GM04503 (cell line): ENCODE results near the gene UTP3.
"Not testable (repeated sequence)": the region's sequence is repeated elsewhere in the genome, so short reads cannot be mapped to it uniquely, and the experiment has no call there.

Experiments used
- DNase-seq: peaks from one replicate; pipeline ENCODE4 v3.0.0-alpha.2; 2012; ENCODE audit warnings: low read depth

The UTP3 gene

DNA sequence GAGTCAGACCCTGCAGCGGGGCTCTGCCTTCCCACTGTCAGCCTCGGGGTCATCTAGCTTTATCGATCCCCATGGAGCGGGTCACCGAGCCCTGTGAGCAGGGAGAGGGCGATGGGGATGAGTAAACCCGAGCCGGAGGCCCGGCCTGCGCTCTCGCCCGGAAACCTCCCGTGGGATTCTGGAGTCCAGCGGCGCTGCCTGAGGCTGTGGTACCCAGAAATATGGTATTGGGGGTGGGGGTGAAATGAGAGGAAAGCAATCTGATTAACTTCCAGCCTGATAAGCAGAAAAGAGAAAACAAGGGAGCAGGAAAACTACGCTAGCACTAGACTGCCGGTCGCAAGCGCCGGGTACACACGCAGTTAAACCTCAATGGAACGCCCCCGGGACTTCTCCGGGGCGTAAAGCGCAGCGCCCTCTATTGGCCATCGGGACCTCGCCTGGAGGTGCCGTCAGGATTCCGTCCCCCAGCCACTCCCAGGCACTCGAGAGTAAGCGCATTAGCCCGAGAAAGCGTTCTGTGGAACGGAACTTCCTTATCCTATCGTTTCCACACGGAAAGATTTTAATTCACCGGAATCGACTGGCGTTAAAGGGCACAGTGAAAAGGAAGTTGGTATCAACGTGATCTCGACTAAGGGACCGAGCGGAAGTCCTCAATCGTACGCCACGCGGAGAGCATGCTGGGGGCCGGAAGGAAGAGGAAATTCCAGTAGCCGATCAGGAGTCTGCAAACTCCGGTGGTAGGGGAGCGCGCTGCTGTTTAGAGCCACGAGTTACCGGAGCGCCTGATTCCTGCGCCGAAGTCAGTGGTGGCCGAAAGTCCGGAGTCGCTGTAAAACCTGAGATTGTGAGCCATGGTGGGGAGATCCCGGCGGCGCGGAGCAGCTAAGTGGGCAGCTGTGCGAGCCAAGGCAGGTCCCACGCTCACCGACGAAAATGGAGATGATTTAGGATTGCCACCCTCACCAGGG is at the start of gene UTP3:
Gene UTP3, plus strand, starts transcription at position 712 of the 974 bp plus-strand sequence. Its CDS starts 146 bp downstream, at position 858.
- peak; percentile 99 for DNase-seq

DNA sequence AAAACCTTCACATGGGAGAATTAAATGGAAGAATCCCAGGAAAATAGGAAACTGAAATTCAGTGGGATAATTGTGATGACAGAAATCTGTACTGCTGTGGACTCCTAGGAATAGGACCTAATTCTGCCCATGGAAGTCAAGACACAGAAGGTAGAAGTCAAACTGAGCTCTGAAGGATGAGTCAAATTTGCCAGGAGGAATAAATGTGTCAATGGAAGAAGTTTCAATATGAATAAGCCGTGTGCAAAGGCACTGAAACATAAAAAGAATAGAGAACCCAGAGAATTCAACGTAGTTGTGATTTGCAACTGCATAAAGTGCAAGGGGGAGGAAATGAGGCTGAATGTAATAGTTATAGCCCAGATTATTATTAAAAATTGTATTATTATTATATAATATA is 48.1 kb upstream of the UTP3 start:
- DNase-seq = no peak

DNA sequence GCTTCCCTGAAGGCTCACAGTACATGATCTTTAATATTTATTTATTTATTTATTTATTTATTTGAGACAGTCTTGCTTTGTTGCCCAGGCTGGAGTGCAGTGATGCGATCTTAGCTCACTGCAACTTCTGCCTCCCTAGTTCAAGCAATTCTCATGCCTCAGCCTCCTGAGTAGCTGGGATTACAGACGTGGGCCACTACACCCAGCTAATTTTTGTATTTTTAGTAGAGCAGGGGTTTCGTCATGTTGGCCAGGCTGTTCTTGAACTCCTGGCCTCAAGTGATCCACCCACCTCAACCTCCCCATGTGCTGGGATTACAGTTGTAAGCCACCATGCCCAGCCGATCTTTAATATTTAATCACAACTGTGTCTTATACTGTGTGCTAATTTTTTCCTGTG is 37.6 kb upstream of the UTP3 start:
- not testable (repeated sequence) for DNase-seq

GRCh38 chr4:70651864-70652506 is 36.3 kb upstream of the UTP3 start:
- no peak for DNase-seq

- DNase-seq = no peak
Measured at GRCh38 chr4:70654605-70655011, 33.7 kb upstream of the UTP3 start.

GRCh38 chr4:70657326-70657725 is 31.0 kb upstream of the UTP3 start:
- no peak for DNase-seq

- DNase-seq = no peak
Measured at GRCh38 chr4:70658418-70658817, 29.9 kb upstream of the UTP3 start.

- no peak for DNase-seq
Measured at GRCh38 chr4:70660106-70660505, 28.2 kb upstream of the UTP3 start.

GRCh38 chr4:70661309-70661922 is 26.9 kb upstream of the UTP3 start:
- not testable (repeated sequence) for DNase-seq

- DNase-seq = no peak
Measured at GRCh38 chr4:70666369-70666768, 22.0 kb upstream of the UTP3 start, which contains the start of gene JCHAIN. Gene JCHAIN, minus strand, starts transcription at chr4:70666508. Its CDS starts 18 bp downstream, at chr4:70666490.

DNA sequence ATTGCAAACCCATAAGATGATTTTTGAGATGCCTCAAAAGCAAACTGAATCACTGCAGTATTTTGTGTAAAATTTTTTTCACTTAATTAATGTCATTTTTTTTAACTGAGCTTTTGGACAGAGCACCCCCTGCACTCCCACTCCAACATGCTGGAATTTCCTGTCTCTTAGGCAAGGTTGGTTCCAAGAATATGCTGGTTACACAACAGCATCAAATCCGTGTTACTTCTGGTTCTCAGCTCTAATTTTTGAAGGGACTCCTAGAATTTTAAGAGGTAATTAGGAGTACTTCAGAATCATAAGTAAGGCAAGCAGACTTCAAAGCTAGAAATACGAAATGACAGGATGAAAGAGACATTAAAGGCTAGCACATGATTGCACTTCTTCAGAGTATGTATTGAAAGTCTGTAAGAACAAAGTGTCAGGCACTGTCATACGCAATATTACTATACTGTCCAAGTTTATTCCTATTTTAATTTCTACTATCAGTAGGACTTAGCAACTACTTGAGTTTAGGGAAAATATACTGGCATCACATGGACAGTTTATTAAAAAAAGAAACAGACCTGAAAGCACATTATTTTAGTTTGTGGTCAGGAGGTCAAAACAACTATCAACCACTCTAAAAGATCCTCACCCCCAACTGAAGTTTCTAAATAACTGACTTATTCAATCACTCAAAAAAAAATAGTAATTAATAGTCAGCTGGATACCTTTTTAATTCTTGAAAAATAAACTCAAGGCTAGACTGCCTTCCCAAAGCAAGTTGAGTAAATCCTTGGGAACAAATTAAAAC is 20.4 kb upstream of the UTP3 start:
- DNase-seq = peak; percentile 31

GRCh38 chr4:70670332-70671014 is 17.9 kb upstream of the UTP3 start:
- peak; percentile 50 for DNase-seq

DNA sequence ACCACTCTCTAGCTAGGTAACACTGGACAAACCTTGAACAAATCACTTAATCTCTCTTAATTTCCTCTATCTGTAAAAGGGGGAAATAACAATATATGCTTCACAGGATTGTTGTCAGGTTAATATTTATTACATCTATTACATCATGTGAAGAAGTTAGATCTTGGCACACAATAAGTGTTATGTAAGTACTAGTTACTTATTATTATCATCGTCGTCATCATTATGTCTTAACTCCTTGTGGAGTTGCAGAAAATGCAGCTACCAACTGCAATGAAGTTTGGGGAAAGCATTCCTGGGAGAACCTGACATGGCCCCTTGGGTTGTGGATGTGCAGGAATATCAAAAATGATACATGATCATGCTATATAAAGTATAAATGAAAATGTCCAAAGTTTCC is 17.2 kb upstream of the UTP3 start:
- DNase-seq = no peak

DNA sequence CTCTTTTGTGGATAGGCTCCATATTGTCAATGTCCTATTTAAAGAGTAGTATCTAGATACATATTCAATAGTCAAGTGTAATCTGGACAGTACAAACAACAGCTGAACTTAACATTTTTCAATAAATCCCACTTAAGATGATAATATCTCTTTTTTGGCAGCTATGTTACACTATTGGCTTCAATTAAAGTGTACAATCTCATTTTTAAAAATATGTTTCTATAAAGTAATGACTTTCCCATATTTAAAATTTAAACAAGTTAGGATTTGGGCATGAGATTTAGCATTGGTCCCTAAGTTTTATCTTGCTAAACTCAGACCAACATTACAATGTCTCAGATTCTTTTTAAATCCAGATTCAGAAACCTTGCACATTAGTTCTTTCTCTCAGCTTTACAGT is 14.1 kb upstream of the UTP3 start:
- DNase-seq = no peak

DNA sequence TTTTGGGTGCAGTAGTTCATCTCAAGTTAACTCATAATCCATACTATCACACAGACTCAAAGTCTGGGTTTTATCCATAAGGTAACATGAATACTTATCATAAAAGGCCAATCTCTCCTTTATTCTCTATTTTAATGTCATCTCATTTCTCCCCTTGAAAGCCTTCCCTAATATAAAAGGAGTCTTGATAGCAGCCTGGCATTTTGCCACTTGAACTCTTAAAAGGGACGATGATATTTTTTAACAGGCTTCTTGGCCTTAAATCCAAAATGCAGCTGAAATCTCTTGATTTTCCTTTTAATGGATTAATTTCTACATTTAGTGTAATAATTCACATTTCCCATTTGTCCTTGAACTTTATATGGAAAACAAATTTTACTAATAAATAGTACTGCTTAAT is 13.6 kb upstream of the UTP3 start:
- DNase-seq = no peak

DNA sequence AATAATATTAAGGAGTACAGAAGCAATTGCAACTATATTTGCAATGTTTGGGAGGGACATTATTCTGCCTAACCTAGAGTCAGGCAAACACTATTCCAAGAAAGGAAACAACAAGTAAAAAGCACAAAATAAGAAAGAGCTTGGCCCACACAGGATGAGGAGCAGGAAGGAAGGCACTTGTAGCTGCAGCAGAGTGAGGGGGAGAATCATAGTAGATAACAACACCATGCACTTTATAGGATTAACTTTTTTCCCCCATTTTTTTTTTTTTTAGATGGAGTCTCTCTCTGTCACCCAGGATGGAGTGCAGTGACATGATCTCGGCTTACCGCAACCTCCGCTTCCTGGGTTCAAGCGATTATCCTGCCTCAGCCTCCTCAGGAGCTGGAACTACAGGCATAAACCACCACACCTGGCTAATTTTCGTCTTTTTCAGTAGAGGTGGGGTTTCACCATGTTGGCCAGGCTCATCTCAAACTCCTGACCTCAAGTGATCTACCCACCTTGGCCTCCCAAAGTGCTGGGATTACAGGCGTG is 11.7 kb upstream of the UTP3 start:
- no peak for DNase-seq

GRCh38 chr4:70678383-70678999 is 9.8 kb upstream of the UTP3 start:
- no peak for DNase-seq

DNA sequence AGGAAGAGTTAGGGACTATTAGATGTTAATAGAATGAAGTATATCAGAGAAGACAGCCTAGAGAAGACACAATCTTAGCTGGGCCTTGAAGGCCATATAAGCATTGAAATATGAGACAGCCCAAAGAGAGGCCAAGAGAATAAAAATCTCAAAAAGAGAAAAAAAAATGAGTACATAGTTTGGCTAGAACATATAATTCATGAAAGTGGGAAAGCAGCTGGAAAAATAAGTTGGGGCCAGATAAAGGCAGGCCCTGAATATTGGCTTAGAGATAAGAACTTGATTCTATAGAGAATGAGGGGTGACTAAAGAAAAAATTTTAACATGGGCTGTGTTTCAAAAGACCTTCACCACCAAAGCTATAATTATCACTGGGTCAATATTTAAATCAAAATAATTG is 7.4 kb upstream of the UTP3 start:
- DNase-seq = no peak

GRCh38 chr4:70681704-70682103 is 6.6 kb upstream of the UTP3 start:
- DNase-seq = no peak

- DNase-seq = not testable (repeated sequence)
Measured at GRCh38 chr4:70682142-70682541, 6.2 kb upstream of the UTP3 start.

DNA sequence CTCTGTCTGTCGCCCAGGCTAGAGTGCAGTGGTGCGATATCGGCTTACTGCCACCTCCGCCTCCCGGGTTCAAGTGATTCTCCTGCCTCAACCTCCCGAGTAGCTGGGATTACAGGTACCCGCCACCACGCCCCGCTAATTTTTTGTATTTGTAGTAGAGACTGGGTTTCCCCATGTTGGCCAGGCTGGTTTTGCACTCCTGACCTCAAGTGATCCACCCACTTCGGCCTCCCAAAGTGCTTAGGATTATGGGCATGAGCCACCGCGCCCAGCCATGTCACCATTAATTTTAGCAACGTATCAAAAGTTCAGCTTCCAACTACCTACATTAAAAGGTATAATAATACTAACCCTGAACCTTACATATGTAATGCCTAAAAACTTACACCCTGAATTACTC is 940 bp upstream of the UTP3 start:
- no peak for DNase-seq
